DOHH2 (cell line): ENCODE measurements around the gene CRIP3.

Experiments
- EZH2phosphoT487 ChIP-seq: fragments of 200-600 bp; sonication (generic); IDR thresholded peaks from 2 replicates; pipeline ENCODE4 v1.6.1; 2017; ENCODE audit warnings: borderline replicate concordance, mild to moderate bottlenecking, antibody characterized with exemption, low read length, moderate library complexity, mixed read lengths
- TF ChIP-seq, protein P1 (sequence below): fragments of 200-600 bp; sonication (generic); IDR thresholded peaks from one replicate; pipeline ENCODE4 v1.5.1; 2014; ENCODE audit warnings: antibody characterized with exemption, mild to moderate bottlenecking, low read depth, low read length; ENCODE audit not compliant: poor library complexity, severe bottlenecking

DNA sequence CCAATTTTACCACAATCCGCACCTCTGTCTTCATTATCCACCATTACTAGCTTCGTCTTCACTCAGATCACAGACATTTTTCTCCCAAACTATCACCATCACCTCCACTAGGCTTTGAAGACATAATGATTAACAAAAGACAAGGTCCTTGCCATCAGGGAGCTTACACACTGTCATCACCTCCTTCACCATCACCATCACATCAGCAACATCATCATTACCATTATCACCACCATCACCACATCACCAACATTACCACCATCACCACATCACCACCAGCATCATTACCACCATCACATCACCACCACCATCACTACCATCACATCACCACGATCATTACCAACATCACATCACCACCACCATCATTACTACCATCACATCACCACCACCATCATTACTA is 14.9 kb downstream of the CRIP3 start:
- TF ChIP-seq, protein P1, sequence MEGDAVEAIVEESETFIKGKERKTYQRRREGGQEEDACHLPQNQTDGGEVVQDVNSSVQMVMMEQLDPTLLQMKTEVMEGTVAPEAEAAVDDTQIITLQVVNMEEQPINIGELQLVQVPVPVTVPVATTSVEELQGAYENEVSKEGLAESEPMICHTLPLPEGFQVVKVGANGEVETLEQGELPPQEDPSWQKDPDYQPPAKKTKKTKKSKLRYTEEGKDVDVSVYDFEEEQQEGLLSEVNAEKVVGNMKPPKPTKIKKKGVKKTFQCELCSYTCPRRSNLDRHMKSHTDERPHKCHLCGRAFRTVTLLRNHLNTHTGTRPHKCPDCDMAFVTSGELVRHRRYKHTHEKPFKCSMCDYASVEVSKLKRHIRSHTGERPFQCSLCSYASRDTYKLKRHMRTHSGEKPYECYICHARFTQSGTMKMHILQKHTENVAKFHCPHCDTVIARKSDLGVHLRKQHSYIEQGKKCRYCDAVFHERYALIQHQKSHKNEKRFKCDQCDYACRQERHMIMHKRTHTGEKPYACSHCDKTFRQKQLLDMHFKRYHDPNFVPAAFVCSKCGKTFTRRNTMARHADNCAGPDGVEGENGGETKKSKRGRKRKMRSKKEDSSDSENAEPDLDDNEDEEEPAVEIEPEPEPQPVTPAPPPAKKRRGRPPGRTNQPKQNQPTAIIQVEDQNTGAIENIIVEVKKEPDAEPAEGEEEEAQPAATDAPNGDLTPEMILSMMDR, result no peak
- TF ChIP-seq EZH2phosphoT487, result no peak
